ENCODE measurements around the gene PRKAR2A.

Gene PRKAR2A

DNA sequence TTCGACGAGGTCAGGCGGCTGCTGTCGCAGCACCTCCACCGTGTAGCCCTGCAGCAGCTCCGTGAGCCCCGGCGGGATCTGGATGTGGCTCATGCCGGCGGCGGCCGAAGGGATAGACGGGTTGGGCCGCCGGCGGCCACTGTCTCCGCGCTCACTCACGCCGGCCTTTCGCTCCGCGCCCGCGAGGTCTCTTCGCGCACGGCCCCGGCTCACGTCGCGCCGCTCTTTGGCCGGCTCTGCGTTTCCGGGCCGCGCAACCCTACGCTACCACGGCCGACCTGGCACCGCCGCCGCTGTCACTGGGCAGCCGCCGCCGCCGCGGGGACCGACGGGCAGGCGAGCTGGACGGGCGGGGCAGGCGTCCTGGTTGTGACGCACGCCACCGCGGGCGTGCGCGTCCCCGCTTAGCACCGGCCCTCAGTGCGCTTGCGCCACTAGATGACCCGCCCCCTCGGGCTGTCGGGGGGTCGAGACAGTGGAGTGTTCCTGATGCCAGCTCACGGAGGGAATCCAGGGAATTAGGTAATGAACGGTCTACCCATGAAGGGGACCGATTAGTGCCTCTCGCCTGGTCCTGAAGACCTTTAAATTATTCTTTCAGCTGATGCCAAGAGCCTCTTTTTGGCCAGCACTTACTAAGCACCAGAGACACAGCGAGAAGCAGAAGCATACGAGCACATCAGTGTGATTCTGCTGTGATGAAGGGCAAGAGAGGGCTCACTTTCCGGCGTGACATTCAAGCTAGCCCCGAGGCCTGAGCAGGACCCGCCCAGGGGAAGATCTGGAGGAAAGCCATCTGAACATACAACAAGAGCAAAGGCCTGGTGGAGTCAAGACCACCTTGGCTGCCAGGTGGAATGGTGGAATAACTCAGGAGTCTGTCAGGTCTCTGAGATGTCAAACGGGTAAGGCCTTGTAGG, at the start of gene PRKAR2A:
Gene PRKAR2A (minus strand): TSS at position 371 of the 920 bp plus-strand sequence. CDS start 278 bp downstream, at position 93.
- peak; percentile 76 for DNase-seq (ENCODE audit: low read depth)

DNA sequence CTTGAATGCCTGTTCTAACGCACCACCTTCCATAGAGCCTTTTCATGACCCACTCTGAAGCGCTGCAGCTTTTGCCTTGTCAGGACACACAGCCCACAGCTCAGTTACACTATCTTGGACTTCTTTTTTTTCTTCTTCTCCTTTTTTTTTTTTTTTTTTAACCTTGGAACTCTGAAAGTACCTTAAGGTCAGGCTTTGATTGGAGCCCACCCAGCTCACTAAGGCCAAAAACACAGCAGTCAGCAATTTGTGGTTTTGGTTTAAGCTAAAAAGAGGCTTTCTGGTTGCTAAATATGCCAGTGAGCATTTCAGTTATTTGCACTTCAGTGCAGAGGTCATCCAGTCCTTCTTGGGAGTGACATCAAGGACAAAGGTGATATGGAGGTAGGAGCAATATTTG, 49.3 kb upstream of the PRKAR2A start:
- no peak for DNase-seq (ENCODE audit: low read depth)

DNA sequence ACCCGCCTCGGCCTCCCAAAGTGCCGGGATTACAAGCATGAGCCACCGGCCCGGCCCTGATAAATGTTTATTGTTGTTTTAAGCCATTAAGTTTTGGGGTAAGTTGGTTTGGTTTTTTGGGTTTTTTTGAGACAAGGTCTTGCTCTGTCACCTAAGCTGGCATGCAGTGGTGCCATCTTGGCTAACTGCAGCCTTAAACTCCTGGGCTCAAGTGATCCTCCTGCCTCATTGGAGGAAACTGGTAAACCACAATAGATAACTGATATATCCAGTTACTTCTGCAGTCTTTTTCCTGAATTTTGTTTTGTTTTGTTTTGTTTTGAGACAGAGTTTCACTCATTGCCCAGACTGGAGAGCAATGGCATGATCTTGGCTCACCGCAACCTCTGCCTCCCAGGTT, 46.8 kb upstream of the PRKAR2A start:
- no peak for DNase-seq (ENCODE audit: low read depth)

DNA sequence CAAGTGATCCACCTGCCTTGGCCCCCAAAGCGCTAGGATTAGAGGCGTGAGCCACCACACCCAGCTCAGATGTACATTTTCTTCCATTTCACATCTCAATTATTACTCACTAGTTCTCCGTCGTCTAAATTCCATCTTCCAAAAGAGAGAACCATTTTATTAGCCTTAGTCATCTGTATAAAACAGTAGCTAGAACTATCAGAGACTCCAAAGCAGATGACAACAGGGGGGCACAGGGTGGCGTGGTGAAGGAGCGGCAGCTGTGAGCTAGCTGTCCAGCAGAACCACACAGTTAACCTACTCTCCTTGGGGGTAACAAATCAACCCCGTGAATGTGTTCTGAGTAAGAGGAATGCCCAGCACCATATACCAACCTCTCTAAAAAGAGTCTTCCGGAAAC, 43.9 kb upstream of the PRKAR2A start:
- DNase-seq (ENCODE audit: low read depth), result no peak

DNA sequence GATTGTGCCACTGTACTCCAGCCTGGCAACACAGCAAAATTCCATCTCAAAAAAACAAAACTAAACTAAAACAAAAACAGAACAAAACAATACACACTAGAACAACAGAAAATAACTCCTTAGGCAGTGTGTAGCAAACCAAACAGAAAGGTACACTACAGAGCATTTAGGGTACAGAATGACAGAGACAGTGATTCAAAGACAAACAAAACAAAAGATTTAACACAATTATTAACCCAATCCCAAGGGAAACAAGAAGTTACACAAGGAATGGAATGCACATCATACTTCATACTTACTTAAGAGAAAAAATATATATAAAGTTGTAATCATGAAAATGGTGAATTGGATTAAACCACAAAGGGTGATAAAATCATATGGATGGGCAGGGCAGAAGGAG, 38.1 kb upstream of the PRKAR2A start:
- DNase-seq (ENCODE audit: low read depth), result no peak

DNA sequence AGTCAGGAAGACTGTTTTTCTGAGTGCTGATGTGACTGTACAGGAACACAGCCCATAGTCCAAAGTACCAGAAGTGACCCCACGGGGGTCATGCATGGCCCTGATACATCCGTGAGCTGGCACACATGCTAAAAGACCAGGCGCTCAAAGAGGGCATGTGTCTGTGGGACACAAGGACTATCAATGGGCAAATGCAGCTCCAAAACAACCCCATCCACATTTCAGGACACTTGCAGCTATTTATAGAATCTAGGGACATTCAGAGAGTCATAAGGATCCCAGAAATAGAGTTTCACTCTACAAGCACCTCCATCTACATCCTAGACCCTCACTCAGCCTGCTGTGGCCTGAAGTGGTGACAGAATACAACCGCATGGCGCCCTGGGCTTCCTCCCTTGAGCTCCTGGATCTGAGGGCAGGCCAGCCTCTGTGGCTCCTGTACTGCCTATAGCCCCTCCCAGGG, 34.0 kb upstream of the PRKAR2A start:
- DNase-seq (ENCODE audit: low read depth), result no peak

DNA sequence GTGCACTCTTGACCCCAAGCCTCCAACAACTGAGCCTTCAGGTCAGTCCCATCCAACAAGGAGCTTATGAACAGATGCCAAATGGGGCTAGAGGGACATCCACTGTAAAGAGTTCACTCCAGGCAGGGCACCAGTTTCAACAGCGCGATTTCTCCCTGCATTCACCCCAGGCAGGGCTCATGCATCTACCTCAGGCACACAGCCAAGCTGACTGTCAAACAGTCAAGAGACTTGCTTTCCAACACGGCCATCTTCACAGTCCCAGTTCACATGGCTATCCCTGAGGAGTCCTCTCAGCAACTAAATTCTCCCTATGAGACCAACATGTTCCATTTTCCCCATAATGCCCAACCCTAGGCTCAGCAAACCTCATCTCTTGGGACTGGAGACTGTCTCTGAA, 33.3 kb upstream of the PRKAR2A start:
- no peak for DNase-seq (ENCODE audit: low read depth)

DNA sequence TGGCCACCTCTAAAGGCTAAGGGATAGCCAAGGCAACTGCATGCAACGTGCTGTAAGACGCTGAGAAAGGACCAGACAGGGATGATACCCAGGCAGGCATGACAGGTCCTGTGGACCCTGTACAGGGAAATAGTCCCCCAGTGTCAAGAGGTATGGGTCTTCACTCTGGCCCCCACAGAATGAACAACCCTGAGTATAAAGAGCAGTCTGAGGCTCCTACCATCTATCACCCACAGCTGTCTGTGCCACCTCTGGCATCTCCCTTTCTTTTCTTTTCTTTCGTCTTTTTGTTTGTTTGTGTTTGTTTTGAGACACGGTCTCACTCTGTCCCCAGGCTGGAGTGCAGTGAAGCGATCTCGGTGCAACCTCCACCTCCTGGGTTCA, 32.3 kb upstream of the PRKAR2A start:
- no peak for DNase-seq (ENCODE audit: low read depth)

DNA sequence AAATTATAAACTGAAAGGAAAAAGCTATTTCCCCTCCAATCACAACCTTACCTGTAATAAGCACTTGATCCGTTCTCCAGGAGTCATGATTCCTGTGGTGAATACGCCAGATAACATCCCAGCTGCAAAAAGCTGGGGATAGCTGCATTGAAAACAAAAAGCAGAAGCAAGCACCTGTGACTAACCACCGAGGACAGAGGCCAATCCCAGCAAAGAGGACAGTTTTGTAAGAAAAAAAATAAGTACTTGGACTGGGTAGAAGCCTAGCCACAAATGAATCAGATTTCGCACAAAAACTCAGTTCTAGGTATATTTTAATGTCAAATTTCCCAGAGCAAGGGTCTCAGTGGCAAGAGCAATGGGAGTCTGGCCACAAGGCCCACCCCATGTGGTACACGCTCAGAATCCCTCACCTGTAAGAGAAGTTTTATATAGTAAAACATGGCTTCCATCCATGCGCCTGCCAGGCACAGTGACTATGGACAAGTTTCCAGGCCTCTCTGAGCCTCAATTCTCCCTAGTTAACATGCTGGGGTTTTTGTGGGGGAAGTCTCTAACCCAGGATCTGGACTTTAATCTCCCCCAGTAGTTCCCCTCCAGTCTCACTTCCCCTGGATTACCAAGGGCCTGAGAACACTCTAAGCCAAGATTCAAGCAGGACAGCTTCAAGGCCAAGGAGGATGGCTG, 31.8 kb upstream of the PRKAR2A start:
- no peak for DNase-seq (ENCODE audit: low read depth)

DNA sequence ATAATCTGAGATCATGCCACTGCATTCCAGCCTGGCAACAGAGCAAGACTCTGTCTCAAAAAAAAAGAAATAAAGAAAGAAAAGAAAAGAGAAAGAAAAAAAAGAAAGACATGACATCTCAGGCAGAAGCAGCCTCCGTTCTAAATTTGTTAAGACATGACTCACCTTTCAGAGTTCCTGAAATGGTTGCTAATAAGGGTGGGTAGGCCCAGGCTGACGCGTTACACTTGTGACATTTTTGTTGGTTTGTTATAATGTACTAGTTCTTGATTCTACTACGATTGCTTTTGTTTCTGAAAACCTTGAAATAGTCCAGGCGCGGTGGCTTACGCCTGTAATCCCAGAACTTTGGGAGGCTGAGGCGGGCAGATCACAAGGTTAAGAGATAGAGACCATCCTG, 30.0 kb upstream of the PRKAR2A start:
- no peak for DNase-seq (ENCODE audit: low read depth)

DNA sequence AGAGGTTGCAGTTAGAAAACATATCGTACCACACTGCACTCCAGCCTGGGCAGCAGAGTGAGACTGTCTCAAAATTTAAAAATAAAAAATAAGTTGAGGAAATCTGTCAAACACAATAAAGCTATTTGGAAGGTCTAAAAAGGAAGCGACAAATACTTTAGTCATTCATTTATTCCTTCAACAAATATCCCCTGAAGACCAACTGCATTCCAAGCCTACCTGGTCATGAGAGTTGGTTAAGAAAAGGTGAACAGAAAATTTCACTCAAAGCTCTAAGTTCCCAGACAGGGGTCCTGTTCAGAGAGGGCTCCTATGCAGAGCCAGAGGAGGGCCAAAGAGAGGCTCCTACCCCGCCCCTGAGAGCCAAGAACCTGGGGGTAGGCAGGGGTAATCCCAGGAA, 15.4 kb upstream of the PRKAR2A start:
- no peak for DNase-seq (ENCODE audit: low read depth)

DNA sequence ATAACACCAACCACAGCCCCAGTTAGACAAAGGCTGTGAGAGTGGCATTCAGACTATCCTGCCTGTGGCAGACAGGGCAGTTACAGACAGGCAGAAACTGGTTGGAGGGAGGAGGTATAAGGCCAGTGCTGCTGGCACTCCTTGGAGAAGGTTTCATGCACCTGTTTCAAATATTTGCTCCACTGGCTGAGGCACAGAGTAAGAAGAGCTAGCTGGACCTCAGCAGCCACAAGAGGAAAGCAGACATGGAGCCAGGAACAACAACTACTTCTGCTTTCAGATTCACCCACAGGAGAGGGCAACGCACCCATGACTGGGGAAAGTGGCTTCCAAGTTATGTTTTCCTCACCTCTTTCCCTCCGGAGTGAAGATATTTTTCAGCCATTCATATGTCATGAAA, 11.5 kb upstream of the PRKAR2A start:
- no peak for DNase-seq (ENCODE audit: low read depth)

DNA sequence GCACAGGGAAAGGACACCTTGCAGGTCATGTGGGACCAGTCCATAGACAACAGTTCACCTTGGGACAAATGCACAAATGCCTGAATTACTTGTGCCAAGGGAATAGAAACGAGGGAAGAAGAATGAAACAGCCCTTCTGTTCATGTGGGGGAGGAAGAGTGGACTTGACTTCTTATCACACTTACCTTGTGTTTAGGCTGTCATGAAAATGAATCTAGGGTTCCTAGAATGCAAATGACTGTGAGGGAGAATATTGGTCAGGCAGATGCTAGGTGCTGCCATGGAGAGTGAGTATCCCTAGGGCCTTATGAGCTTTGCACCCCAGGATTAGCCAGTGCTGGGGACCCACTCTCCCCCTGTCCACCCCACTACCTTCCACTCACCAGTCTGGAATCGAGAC, 11.0 kb upstream of the PRKAR2A start:
- DNase-seq (ENCODE audit: low read depth), result no peak

DNA sequence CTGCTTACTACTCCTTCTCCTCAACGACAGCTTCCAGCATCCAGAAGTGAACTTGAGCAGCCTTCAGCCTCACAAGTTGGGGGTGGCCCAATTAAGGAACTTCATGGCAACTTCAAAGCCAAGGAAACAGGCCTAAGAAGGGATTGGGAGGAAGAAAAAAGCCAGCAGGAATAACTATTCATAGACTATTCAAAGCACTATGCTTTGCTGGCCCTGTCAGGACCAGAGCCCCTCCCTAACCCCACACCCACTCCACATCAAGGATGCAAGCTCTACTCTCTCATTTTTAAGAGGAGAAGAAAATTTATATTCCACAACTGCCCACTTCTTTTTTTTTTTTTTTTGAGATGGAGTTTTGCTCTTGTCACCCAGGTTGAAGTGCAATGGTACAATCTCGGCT, 10.0 kb upstream of the PRKAR2A start:
- no peak for DNase-seq (ENCODE audit: low read depth)

DNA sequence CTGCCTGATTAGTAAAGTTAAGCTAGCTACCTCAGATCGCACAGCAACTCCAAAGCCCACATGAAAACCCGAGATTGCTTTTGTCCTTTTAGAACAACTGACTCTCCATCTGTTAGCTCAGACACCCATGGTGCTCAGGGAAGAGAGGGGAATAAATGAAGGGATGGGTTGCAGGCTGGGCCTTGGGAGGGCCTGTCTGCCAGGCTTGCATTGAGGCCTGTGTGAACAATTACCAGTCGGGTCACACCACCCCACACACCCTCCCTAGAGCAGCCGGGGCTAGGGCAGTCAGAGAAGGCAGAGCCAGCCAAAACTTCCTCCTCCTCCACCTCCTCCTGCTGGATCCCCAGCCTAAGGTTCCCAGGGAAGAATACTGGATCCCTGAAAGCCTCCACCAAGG, 8.8 kb upstream of the PRKAR2A start:
- DNase-seq (ENCODE audit: low read depth), result no peak

DNA sequence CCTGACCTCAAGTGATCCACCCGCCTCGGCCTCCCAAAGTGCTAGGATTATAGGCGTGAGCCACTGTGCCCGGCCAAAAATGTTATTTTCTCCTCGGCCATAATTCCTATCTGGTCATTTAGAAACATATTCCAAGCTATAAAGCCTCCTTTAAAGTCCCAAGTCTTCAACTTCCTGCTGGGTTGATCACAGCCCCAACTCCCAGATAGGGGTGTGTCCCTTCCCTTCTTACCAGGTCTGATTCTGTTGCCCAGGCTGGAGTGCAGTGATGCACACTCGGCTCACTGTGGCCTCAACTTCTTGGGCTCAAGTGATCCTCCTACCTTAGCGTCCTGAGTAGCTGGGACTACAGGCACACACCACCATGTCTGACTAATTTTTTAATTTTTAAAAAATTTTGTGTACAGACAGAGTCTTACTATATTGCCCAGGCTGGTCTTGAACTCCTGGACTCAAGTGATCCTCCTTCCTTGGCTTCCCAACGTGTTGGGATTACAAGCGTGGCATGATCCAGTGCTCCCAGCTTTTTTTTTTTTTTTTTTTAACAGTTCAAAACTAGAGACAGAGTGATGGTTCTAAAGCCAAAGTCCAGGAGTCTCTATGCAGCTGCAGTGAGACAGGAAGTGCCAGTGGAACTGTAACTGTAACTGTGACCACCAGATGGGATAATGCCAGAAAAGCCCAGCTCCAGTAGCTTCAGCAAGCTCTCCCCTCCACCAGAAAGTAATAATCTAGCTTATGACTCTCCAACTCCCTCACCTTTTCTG, 8.2 kb upstream of the PRKAR2A start:
- DNase-seq (ENCODE audit: low read depth), result no peak

DNA sequence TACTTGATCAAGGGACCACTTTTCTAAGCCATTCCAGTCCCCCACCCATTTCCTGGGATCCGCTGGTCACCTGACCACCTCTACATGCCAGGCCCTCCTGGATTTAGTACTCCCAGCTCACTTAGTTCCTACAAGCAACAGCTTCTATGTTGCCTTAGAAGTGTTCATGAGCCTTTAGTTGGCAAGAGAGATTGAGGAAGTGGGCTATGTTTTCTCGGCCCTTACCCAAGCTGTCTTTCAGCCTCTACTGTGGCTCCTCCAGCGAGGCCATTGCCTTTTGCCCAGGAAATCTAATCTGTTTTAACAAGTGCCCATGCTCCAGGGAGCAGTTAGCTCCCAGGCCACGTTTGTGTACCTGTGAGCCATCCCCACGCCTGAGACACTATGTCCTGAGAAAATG, 4.5 kb upstream of the PRKAR2A start:
- no peak for DNase-seq (ENCODE audit: low read depth)

DNA sequence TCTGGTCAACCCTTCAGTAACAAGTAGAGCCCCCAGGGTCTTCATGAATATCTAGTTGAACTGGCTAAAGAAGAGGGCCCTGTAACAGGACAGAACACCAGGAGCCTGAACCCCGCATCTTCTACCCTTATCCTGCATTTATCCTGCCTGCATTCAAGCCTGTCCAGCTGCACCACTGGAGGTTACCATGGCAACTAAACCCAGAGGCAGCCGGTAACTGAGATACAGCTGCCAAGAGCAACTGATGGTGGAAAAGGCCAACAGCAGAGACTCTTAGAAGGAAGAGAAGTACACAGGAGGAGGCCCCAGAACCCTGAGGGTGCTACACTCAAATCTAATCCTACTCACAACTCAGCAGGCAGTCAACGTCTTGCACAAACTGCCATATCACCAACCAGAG, 3.7 kb upstream of the PRKAR2A start:
- no peak for DNase-seq (ENCODE audit: low read depth)

DNA sequence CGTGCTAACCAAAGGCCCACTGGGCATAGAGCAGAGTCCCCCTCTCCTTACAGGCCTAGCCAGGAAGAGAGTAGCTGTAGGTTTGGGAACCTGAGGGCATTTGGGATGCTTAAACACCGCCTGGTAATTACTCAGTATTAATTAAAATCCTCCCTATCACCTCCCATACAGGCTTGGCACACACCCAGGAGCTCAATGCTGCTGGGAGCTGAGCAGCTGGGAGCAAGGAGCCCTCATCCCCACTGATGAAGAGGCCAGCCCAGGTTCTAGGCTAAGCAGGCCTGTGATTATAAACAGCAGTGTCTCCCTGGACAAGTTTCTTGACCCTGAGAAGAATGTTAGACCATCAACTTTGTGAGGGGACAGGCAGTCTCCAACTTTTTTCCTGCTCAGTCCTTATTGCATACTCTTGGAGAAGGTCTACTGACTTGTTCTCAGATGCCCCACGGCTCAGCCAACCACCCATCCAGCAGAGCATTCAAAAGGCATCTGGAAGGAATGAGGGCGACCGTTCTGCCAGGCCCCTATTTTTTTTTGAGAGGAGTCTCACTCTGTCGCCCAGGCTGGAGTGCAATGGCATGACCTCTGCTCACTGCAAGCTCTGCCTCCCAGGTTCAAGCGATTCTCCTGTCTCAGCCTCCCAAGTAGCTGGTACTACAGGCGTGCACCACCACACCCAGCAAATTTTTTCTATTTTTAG, 1.3 kb upstream of the PRKAR2A start:
- DNase-seq (ENCODE audit: low read depth), result no peak

DNA sequence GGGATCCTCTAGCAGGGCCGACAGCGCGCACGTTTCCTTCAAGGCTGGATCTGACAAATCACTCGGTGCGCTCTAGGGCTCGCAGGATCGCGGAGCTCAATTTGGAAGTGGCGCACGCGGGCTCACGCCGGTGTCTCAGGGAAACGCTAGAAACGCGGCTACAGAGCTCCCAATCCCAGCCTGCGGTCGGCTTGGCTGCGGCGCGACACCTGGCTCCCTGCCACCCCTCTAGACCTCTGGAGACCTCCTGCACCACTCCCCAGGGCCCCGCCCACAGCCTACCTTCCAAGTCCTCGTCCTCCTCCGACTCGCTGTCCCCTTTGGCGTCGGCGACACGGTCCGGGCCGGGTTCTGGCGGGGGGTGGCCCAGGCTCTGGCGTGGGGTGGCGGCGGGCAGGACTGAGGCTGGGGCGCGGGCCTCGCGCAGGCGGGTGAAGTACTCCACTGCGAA, 596 bp downstream of the PRKAR2A start:
- peak; percentile 13 for DNase-seq (ENCODE audit: low read depth)

DNA sequence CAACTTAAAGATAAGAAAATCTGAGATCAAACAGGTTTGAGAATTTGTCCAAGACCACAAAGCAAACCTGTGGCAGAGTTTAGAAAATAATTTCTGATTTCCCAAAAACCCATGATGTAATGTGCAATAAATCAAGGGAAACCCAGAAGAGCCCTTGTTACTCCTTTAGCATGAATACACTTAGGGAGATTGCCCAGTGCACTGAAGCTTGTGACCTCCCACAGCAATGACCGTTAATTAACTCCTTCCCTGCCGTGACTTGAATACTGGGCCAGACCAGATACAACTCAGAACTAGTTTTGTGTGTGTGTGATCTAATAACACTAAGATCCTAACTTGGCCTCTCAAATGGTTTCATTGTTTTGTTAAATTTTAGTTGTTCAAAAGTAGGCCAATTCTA, 2.5 kb downstream of the PRKAR2A start:
- no peak for DNase-seq (ENCODE audit: low read depth)

DNA sequence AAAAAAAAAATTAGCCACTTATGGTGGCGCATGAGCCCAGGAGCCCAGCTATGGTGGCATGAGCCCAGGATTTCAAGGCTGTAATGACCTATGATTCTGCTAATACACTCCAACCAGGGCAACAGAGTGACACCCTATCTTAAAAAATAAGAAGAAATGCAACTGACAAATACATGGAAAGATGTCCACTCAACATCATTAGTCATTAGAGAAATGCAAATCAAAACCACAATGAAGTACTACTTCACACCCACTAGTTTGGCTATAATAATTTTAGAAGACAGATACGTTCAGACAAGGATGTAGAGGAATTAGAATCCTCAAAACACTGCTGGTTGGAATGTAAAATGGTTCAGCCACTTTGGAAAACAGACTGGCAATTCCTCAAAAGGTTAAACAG, 10.5 kb downstream of the PRKAR2A start:
- no peak for DNase-seq (ENCODE audit: low read depth)

All from activated gamma-delta T cell treated with anti-CD3 and anti-CD28 coated beads, Interleukin-2, amount 50 U/mL, for 16 hours (primary cell).